GM12878 (cell line): ENCODE results near the gene LRIT1.

Experiments used
- HDAC6 ChIP-seq: fragments of 200-600 bp; sonication (generic); IDR thresholded peaks from one replicate; pipeline ENCODE4 v1.8.0; 2017; ENCODE audit warnings: antibody characterized with exemption; ENCODE audit not compliant: unreplicated experiment
- KDM1A ChIP-seq: fragments of 200-600 bp; sonication (generic); IDR thresholded peaks from 2 replicates; pipeline ENCODE4 v1.6.1; 2016; ENCODE audit warnings: borderline replicate concordance
- POLR2AphosphoS5 ChIP-seq: IDR thresholded peaks from 2 replicates; pipeline ENCODE4 v1.6.1; 2011; ENCODE audit warnings: mild to moderate bottlenecking, low read length, inconsistent platforms
- RAD21 ChIP-seq: IDR thresholded peaks from 2 replicates; pipeline ENCODE4 v1.6.1; 2011; ENCODE audit warnings: mild to moderate bottlenecking, low read depth, low read length, moderate library complexity; ENCODE audit not compliant: insufficient read depth
- RELA ChIP-seq: fragments of 450-650 bp; IDR thresholded peaks from 2 replicates; pipeline ENCODE4 v1.8.0; 2014; ENCODE audit warnings: borderline replicate concordance; ENCODE audit not compliant: partially characterized antibody
- SP1 ChIP-seq: IDR thresholded peaks from one replicate; pipeline ENCODE4 v1.6.1; 2011; ENCODE audit warnings: low read depth, low read length
- TF ChIP-seq, protein P1 (sequence below): fragments of 450-650 bp; IDR thresholded peaks from 2 replicates; pipeline ENCODE4 v1.6.1; 2016; ENCODE audit warnings: mild to moderate bottlenecking

DNA sequence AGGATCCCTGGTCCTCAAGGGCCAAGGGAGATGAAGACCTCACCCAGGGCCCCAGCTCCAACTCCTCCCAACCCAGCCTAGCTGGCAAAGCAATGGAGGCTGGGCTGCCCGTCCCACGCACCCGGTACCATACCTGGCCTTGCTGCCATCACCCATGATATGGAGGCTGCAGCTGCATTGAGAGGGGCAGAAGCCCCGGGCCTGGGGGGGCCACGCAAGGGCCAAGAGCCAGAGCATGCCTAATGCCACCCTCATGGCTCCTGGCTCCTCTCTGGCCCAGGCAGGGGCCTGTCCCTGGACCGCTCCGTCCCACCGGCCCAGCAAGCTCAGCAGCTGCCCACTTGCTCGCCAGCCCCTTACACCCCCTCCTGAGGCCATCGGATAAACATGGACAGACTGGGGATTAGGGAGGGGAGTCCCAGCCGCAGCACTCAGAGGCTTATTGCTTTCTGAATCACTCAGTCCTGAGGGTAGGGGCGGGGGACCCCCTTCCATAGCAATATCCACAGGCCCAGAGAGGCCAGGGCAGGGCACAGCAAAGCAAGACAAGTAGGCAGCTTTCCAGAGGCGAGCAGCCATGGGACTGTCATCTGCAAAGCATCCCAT, at the start of gene LRIT1:
- no peak for TF ChIP-seq HDAC6
- no peak for TF ChIP-seq RAD21
- no peak for TF ChIP-seq SP1
- TF ChIP-seq, protein P1, sequence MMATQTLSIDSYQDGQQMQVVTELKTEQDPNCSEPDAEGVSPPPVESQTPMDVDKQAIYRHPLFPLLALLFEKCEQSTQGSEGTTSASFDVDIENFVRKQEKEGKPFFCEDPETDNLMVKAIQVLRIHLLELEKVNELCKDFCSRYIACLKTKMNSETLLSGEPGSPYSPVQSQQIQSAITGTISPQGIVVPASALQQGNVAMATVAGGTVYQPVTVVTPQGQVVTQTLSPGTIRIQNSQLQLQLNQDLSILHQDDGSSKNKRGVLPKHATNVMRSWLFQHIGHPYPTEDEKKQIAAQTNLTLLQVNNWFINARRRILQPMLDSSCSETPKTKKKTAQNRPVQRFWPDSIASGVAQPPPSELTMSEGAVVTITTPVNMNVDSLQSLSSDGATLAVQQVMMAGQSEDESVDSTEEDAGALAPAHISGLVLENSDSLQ: no peak
- no peak for TF ChIP-seq RELA
- no peak for TF ChIP-seq KDM1A
- TF ChIP-seq POLR2AphosphoS5: no peak
